HepG2 (cell line): Measurements from ENCODE around the gene PIKFYVE. TPM values are rescaled to one million over a fixed set of nuclear protein-coding genes. Genes with fewer than 3 reads are reported as not detected.

Experiments
- ARHGAP35 ChIP-seq: sonication (generic); formaldehyde crosslinking; IDR thresholded peaks from 2 replicates; pipeline ENCODE4 v1.9.0; 2022; ENCODE audit warnings: mild to moderate bottlenecking, inconsistent platforms, moderate library complexity, missing genetic modification reagents, borderline replicate concordance
- ATM ChIP-seq: fragments of 450-650 bp; IDR thresholded peaks from 2 replicates; pipeline ENCODE4 v1.7.1; 2017; ENCODE audit warnings: mild to moderate bottlenecking, borderline replicate concordance
- BRF2 ChIP-seq: sonication (generic); formaldehyde crosslinking; IDR thresholded peaks from 2 replicates; pipeline ENCODE4 v1.8.1; 2022; ENCODE audit warnings: mild to moderate bottlenecking, missing genetic modification reagents
- CHD2 ChIP-seq: IDR thresholded peaks from 2 replicates; pipeline ENCODE4 v1.6.1; 2011; ENCODE audit warnings: low read depth, low read length, improper control_type of control experiment
- ERF ChIP-seq: IDR thresholded peaks from 2 replicates; pipeline ENCODE4 v1.6.1; 2018; ENCODE audit warnings: missing biosample characterization, missing genetic modification reagents
- ESRRA ChIP-seq: sonication (generic); formaldehyde crosslinking; IDR thresholded peaks from 2 replicates; pipeline ENCODE4 v1.5.1; 2020; ENCODE audit warnings: mild to moderate bottlenecking, low read depth, missing genetic modification reagents
- HNRNPUL1 ChIP-seq: fragments of 200-400 bp; formaldehyde crosslinking; IDR thresholded peaks from 2 replicates; pipeline ENCODE4 v1.6.1; 2017; ENCODE audit warnings: low read depth, mild to moderate bottlenecking, low read length, moderate library complexity
- ISL2 ChIP-seq: sonication (generic); formaldehyde crosslinking; IDR thresholded peaks from 2 replicates; pipeline ENCODE4 v1.5.0; 2020; ENCODE audit warnings: missing genetic modification reagents
- KDM5A ChIP-seq: fragments of 200-600 bp; sonication (generic); IDR thresholded peaks from 2 replicates; pipeline ENCODE4 v1.7.0; 2018; ENCODE audit warnings: antibody characterized with exemption, mild to moderate bottlenecking, low read length, borderline replicate concordance
- LRRFIP1 ChIP-seq: sonication (generic); formaldehyde crosslinking; conservative IDR thresholded peaks from 2 replicates; pipeline ENCODE4 v1.4.0; 2020; ENCODE audit warnings: missing genetic modification reagents
- MBD4 ChIP-seq: IDR thresholded peaks from 2 replicates; pipeline ENCODE4 v1.6.1; 2012; ENCODE audit warnings: low read length, inconsistent platforms, borderline replicate concordance
- POGK ChIP-seq: sonication (generic); formaldehyde crosslinking; conservative IDR thresholded peaks from 2 replicates; pipeline ENCODE4 v1.8.0; 2022; ENCODE audit warnings: mild to moderate bottlenecking, moderate library complexity, missing genetic modification reagents
- POLR2AphosphoS5 ChIP-seq: IDR thresholded peaks from 2 replicates; pipeline ENCODE4 v1.6.1; 2012; ENCODE audit warnings: low read depth, low read length
- RFX3 ChIP-seq: IDR thresholded peaks from 2 replicates; pipeline ENCODE4 v1.6.1; 2016; ENCODE audit warnings: missing biosample characterization, missing genetic modification reagents
- SCMH1 ChIP-seq: sonication (generic); formaldehyde crosslinking; IDR thresholded peaks from 2 replicates; pipeline ENCODE4 v1.9.0; 2021; ENCODE audit warnings: missing genetic modification reagents, mild to moderate bottlenecking, borderline replicate concordance
- TIGD3 ChIP-seq: sonication (generic); formaldehyde crosslinking; IDR thresholded peaks from 2 replicates; pipeline ENCODE4 v1.5.1; 2020; ENCODE audit warnings: mild to moderate bottlenecking, missing genetic modification reagents, borderline replicate concordance
- ZNF124 ChIP-seq: sonication (generic); formaldehyde crosslinking; IDR thresholded peaks from 2 replicates; pipeline ENCODE4 v1.4.0; 2020; ENCODE audit warnings: missing genetic modification reagents
- ZNF263 ChIP-seq: sonication (generic); formaldehyde crosslinking; IDR thresholded peaks from 2 replicates; pipeline ENCODE4 v1.4.0; 2020; ENCODE audit warnings: missing genetic modification reagents
- ZNF274 ChIP-seq: sonication (generic); formaldehyde crosslinking; IDR thresholded peaks from 2 replicates; pipeline ENCODE4 v1.5.1; 2020; ENCODE audit warnings: mild to moderate bottlenecking, missing genetic modification reagents
- ZNF414 ChIP-seq: sonication (generic); formaldehyde crosslinking; IDR thresholded peaks from 2 replicates; pipeline ENCODE4 v1.5.0; 2020; ENCODE audit warnings: missing genetic modification reagents
- ZNF468 ChIP-seq: sonication (generic); formaldehyde crosslinking; IDR thresholded peaks from 2 replicates; pipeline ENCODE4 v1.8.0; 2022; ENCODE audit warnings: mild to moderate bottlenecking, moderate library complexity, missing genetic modification reagents
- ZNF557 ChIP-seq: sonication (generic); formaldehyde crosslinking; IDR thresholded peaks from 2 replicates; pipeline ENCODE4 v1.4.0; 2020; ENCODE audit warnings: missing genetic modification reagents
- ZNF674 ChIP-seq: sonication (generic); formaldehyde crosslinking; IDR thresholded peaks from 2 replicates; pipeline ENCODE4 v1.5.0; 2020; ENCODE audit warnings: low read depth, mild to moderate bottlenecking, missing genetic modification reagents
- ZNF720 ChIP-seq: sonication (generic); formaldehyde crosslinking; IDR thresholded peaks from 2 replicates; pipeline ENCODE4 v1.4.0; 2020; ENCODE audit warnings: missing genetic modification reagents
- ZSCAN31 ChIP-seq: sonication (generic); formaldehyde crosslinking; IDR thresholded peaks from 2 replicates; pipeline ENCODE4 v1.5.0; 2020; ENCODE audit warnings: low read depth, mild to moderate bottlenecking, missing genetic modification reagents
- polyA plus RNA-seq, 8 experiments: library from polyadenylated mRNA; depleted of rRNA in 3 of 8; stranded (reverse) in 7 of 8; unstranded in 1 of 8; fragments of >200 nt; fragmentation: Illumina TruSeq in 4 of 8; extraction: Trizol in 4 of 8; gene quantifications; 2 replicates each; pipeline versions ENCODE4 v1.2.1 to v1.2.3, GENCODE V29; 2011 to 2016; ENCODE audit warnings: low read depth in 4 of 8, missing spikeins in 1 of 8, mixed read lengths in 1 of 8; ENCODE audit not compliant: insufficient read depth in 1 of 8
- total RNA-seq, 5 experiments: library from RNA; depleted of rRNA; stranded (reverse); fragments of >200 nt; fragmentation: Illumina TruSeq; extraction: Trizol; gene quantifications; 2 replicates each; pipeline ENCODE4 v1.2.3, GENCODE V29; 2016; ENCODE audit warnings: low read depth in 1 of 5

PIKFYVE gene
- total and polyA plus RNA-seq, 2 of the 13 experiments (the other 11 are each of a cell fraction or from before 2014, with no cell fraction given) = 20.2 to 21.7 TPM

- TF ChIP-seq POGK (CRISPR knock-in tag) (no peak), ZNF468 (CRISPR knock-in tag) (no peak), SCMH1 (CRISPR knock-in tag) (no peak), POLR2AphosphoS5 (peak; percentile 51; the same call in 1 of the 2 replicates), ZNF263 (CRISPR knock-in tag) (no peak; the same call in 1 of the 2 replicates), ATM (no peak), MBD4 (no peak), BRF2 (CRISPR knock-in tag) (no peak), ZNF274 (no peak), ZNF557 (CRISPR knock-in tag) (no peak; the same call in 1 of the 2 replicates), HNRNPUL1 (no peak), ARHGAP35 (CRISPR knock-in tag) (0 out of 2 replicates have a peak, but pooled peaks have one; percentile 5), ZNF414 (CRISPR knock-in tag) (no peak), RFX3 (CRISPR knock-in tag) (no peak), CHD2 (no peak), ZSCAN31 (CRISPR knock-in tag) (no peak), ZNF720 (no peak), KDM5A (no peak), ZNF124 (no peak; the same call in 1 of the 2 replicates), ESRRA (CRISPR knock-in tag) (0 out of 2 replicates have a peak, but pooled peaks have one; percentile 6), LRRFIP1 (CRISPR knock-in tag) (no peak), ISL2 (CRISPR knock-in tag) (no peak; the same call in 1 of the 2 replicates), ERF (CRISPR knock-in tag) (no peak), TIGD3 (CRISPR knock-in tag) (no peak), ZNF674 (no peak)
These were observed 669 bp upstream of the PIKFYVE start (continued) for GRCh38 chr2:208265371-208265800.
